DOHH2 (cell line): ENCODE measurements around the gene TRIM59.

Experiments used
- CTCF ChIP-seq: fragments of 200-600 bp; sonication (generic); IDR thresholded peaks from one replicate; pipeline ENCODE4 v1.5.1; 2014; ENCODE audit warnings: antibody characterized with exemption, mild to moderate bottlenecking, low read depth, low read length; ENCODE audit not compliant: poor library complexity, severe bottlenecking
- EZH2phosphoT487 ChIP-seq: fragments of 200-600 bp; sonication (generic); IDR thresholded peaks from 2 replicates; pipeline ENCODE4 v1.6.1; 2017; ENCODE audit warnings: borderline replicate concordance, mild to moderate bottlenecking, antibody characterized with exemption, low read length, moderate library complexity, mixed read lengths

GRCh38 chr3:160486459-160486869, 36.9 kb upstream of the TRIM59 start:
- TF ChIP-seq EZH2phosphoT487 (no peak), CTCF (peak; percentile 61)
